GOT3 (cell line): ENCODE measurements around the gene SLC46A3.
"Not testable (repeated sequence)": the region's sequence is repeated elsewhere in the genome, so short reads cannot be mapped to it uniquely, and the experiment has no call there.

ENCODE experiments used
- DNase-seq: peaks from one replicate; lab custom pipeline; 2025; ENCODE audit warnings: mixed read lengths; lab: John Stamatoyannopoulos, UW

SLC46A3 gene

DNA sequence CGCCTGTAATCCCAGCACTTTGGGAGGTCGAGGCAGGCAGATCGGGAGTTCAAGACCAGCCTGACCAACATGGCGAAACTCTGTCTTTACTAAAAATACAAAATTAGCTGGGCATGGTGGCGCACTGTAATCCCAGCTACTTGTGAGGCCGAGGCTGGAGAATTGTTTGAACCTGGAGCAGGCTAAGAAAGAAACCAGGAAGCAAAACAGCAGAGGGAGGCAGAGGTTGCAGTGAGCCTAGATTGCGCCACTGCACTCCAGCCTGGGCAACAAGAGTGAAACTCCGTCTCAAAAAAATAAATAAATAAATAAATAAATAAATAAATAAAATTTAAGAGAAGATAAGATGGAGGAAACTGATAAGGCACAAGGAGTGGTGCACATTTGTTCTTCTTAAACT lies 35.6 kb downstream of the SLC46A3 start:
- DNase-seq: not testable (repeated sequence)

- DNase-seq: no peak
Observed at GRCh38 chr13:28680541-28680940, 38.2 kb downstream of the SLC46A3 start.

GRCh38 chr13:28679628-28680027 lies 39.1 kb downstream of the SLC46A3 start:
- DNase-seq: no peak

GRCh38 chr13:28678809-28679208 lies 40.0 kb downstream of the SLC46A3 start:
- DNase-seq: no peak

GRCh38 chr13:28671126-28671792 lies 47.5 kb downstream of the SLC46A3 start:
- no peak for DNase-seq

DNA sequence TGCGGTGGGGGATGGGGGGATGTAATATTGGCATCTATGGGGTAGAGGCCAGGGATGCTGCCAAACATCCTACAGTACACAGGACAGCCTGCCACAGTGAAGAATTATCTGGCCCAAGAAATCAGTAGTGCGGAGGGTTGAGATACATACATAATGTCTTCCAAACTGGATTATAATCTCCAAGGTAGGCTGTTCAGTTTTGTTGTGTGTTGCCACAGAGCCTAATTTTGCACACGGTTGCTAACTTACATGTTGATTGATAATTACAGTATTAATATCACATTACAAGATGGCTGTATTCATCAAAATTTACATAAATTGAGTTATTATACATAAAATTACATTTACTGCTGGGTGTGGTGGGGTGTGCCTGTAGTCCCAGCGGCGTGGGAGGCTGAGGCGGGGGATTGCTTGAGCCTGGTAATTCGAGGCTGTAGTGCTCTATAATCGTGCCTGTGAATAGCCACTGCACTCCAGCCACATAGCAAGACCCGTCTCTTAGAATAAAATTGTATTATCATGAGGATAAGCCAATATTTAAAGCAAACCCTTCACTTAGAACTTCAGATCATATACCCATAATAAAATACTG lies 51.8 kb downstream of the SLC46A3 start:
- DNase-seq: no peak

- DNase-seq: no peak
Observed at GRCh38 chr13:28659621-28659970, 59.2 kb downstream of the SLC46A3 start.

GRCh38 chr13:28658796-28659620 lies 59.8 kb downstream of the SLC46A3 start, which contains the start of gene POMP:
Gene POMP, plus strand, starts transcription at chr13:28659130. Its CDS starts 55 bp downstream, at chr13:28659185.
- peak; percentile 76 for DNase-seq

- no peak for DNase-seq
Observed at GRCh38 chr13:28658539-28658795, 60.3 kb downstream of the SLC46A3 start.

DNA sequence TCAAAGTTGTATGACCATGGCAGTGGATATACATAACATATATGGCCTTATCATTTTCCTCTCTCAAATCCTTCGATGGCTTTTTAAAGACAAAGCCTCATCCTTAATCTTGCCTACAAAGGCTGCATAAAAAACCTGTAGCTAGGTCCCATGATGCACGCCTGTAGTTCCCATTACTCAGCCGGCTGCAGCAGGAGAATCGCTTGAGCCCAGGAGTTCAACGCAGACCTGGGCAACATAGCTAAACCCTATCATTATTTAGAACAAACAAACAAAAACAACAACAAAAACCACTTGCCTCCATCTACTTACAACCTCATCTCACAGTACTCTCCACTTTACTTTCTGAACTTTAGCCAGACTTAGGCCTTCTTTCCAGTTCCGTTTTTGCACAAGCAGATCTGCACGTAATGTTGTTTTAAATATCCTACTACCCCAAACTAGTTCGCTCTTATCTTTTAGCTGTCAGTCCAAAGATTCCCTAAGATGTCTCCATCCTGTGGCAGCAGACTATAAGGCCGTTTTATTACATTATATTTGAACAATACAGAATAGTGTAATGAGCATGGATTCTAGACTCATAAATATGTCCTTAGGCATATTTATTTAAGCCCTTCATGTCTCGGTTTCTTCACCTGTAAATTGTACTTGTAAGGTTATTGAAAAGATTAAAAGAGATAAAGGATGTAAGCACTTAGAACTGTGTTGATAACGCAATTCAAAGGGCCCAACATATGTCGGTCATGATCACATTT lies 60.8 kb downstream of the SLC46A3 start:
- no peak for DNase-seq

DNA sequence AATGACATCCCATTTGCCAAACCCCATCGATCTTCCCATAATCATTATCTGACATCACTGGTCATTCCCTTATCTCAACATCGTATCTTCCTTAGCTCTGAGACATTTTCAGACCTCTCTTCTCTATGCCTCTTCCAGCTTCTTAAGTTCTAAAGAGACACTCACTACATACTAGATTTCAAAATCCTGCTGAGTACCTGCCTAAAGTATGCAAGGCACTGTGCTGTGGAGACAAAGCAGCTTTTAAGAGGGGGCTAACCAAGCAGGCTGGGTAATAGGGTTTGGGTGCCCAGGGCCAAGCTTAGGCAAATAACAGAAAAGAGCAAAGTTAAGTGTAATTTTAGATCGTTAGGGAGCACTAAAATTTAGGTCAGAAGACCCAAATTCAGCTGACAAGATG lies 63.2 kb downstream of the SLC46A3 start:
- no peak for DNase-seq

DNA sequence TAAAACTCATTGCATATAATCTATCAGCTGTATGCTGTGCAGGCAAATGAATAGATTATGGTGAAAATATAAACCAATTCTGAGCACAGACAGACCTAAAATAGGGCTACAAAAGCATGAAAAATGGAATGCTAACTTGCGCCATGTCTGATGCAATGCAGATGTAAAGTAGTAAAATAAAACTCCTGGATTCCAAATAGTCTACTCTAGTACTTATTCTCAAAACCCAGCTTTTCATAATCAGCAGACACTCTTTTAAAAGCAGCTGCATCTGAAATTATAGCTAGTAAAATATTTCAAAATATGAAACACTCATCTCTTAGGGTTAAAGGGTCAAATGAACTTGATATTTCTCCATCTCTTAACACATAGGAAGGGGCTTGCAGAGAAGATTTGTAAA lies 64.5 kb downstream of the SLC46A3 start:
- no peak for DNase-seq

DNA sequence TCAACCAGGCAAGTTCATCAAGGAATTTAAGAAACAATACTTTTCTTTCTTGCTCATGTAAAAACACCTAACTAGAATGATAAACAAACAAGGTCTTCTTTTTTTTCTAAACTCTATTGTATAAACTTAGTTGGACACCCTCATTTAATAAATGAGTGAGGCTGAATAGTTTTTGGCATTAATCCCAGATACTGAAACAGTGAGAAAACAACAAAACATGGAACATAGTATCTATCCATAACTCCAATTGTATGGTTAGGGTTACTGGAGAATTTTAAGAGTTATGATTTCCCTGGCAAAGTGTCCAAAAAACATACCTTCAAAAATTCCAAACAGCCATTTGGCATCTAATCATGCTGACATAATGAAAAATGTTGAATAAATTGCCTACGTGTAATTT lies 65.7 kb downstream of the SLC46A3 start:
- DNase-seq: no peak

GRCh38 chr13:28651810-28652401 lies 66.9 kb downstream of the SLC46A3 start:
- no peak for DNase-seq

- DNase-seq: no peak
Observed at GRCh38 chr13:28650284-28650683, 68.5 kb downstream of the SLC46A3 start.
